Hepatic stellate cell (primary cell): Measurements from ENCODE around the gene ZBTB38.
A peak's percentile ranks its signal among the peaks of the same experiment; 100 is the strongest.

ENCODE experiments used
- DNase-seq: peaks from one replicate; pipeline ENCODE4 v3.0.0; 2011; ENCODE audit warnings: low spot score

ZBTB38 gene

GRCh38 chr3:141366285-141367037, 1.8 kb upstream of the ZBTB38 start:
- DNase-seq, result peak; percentile 60

GRCh38 chr3:141367038-141367730, 1.1 kb upstream of the ZBTB38 start:
- peak; percentile 72 for DNase-seq

- no peak for DNase-seq
Measured at GRCh38 chr3:141368925-141369794, 856 bp downstream of the ZBTB38 start.

GRCh38 chr3:141370065-141370533, 1.8 kb downstream of the ZBTB38 start:
- DNase-seq, result peak; percentile 62

GRCh38 chr3:141371882-141372281, 3.6 kb downstream of the ZBTB38 start:
- DNase-seq, result no peak

GRCh38 chr3:141372656-141373055, 4.4 kb downstream of the ZBTB38 start:
- no peak for DNase-seq

- no peak for DNase-seq
Measured at GRCh38 chr3:141373232-141373631, 4.9 kb downstream of the ZBTB38 start.

- DNase-seq, result no peak
Measured at GRCh38 chr3:141373768-141374526, 5.6 kb downstream of the ZBTB38 start.

- DNase-seq, result no peak
Measured at GRCh38 chr3:141375381-141376301, 7.3 kb downstream of the ZBTB38 start.

GRCh38 chr3:141377377-141377776, 9.1 kb downstream of the ZBTB38 start:
- no peak for DNase-seq

- DNase-seq, result no peak
Measured at GRCh38 chr3:141378556-141378955, 10.3 kb downstream of the ZBTB38 start.

GRCh38 chr3:141379250-141379966, 11.1 kb downstream of the ZBTB38 start:
- DNase-seq, result no peak

- no peak for DNase-seq
Measured at GRCh38 chr3:141380279-141380678, 12.0 kb downstream of the ZBTB38 start.

GRCh38 chr3:141380987-141381386, 12.7 kb downstream of the ZBTB38 start:
- DNase-seq, result no peak

GRCh38 chr3:141382571-141382970, 14.3 kb downstream of the ZBTB38 start:
- no peak for DNase-seq

GRCh38 chr3:141383555-141384129, 15.3 kb downstream of the ZBTB38 start:
- no peak for DNase-seq

GRCh38 chr3:141384157-141384556, 15.9 kb downstream of the ZBTB38 start:
- DNase-seq, result no peak

- DNase-seq, result no peak
Measured at GRCh38 chr3:141384575-141384974, 16.3 kb downstream of the ZBTB38 start.

- DNase-seq, result no peak
Measured at GRCh38 chr3:141385406-141386125, 17.3 kb downstream of the ZBTB38 start.
